Glomerular visceral epithelial cell (primary cell): Measurements from ENCODE around the gene FYN.
A peak's percentile ranks its signal among the peaks of the same experiment; 100 is the strongest.

Source experiments
- DNase-seq: peaks from one replicate; pipeline ENCODE4 v3.0.0-alpha.2; 2016; ENCODE audit errors: extremely low spot score

The FYN gene

DNA sequence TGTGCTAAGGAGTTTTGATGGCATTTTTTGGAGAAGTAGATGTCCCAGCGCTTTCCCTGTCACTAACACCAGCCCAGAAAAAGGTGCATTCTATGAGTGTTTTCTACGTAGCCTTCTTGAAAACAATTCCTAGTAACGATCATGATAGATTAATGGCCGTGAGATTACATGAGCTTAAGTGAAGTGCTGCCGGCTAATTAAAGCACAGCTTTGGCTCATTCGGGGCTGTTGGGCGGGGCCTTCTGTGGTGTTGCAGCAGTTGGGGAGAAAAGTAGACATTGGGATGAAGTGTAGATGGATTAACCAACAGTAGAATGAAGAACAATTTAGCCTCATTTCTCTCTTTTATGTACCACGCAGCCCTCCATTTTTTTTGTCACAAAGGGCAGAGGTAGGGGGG is 246.8 kb downstream of the FYN start:
- DNase-seq, result no peak

DNA sequence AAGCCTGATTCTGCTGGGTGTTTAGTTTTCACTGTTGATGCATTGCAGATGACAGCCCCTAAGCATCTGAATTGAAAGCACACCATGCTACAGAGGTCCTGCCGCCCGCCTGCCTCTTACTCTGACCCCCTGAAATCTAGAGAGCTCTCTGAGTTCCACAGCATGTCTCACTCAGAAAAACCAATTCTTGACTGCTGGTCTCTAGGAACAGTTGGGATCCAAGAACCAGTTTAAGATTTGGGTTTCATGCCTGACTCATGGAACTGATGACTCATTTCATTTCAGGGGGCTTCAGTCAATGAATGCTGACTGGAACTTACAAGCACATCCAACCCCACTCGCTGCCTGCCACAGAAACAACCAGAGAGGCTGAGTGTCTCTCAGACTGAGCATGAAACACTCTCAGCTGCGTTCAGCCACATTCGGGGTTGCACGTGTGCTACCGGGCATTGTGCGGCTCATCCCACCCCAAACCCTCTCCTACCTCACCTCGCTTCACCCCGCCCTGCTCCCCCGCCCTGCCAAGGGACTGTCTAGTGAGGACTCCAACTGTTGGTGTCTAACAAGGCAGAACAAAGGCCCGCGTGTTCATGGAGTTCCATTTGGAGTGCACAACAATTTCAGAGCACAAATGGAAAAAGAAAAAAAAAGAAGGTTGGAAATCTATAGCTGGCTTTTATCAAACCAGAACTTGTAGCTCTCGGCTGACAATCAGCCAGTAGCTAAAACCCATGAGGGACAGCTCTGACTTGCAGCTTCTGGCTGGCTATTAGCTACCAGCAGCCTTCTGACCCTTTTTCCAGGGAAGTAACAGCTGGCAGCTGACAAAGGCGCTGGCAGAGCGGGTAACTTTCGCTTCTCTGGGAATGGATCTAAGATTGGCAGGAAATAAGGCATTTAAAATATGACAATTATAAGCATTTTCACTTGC is 247.5 kb downstream of the FYN start:
- DNase-seq, result no peak

DNA sequence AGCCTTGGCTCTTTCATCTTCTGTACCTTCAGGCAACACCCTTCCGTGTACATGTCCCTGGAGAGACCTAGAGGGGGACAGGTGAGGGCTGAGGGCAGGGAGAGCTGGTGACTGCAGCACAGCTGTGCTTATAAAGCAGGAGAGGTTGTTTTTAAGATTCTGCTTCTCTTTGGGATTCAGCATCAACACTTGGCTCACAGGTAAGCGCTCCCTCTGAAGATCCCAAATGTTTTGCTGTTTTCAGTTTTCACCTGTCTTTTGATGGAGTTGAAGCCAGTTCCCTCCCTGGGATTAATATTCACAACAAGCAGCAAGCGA is 248.2 kb downstream of the FYN start:
- DNase-seq, result no peak

DNA sequence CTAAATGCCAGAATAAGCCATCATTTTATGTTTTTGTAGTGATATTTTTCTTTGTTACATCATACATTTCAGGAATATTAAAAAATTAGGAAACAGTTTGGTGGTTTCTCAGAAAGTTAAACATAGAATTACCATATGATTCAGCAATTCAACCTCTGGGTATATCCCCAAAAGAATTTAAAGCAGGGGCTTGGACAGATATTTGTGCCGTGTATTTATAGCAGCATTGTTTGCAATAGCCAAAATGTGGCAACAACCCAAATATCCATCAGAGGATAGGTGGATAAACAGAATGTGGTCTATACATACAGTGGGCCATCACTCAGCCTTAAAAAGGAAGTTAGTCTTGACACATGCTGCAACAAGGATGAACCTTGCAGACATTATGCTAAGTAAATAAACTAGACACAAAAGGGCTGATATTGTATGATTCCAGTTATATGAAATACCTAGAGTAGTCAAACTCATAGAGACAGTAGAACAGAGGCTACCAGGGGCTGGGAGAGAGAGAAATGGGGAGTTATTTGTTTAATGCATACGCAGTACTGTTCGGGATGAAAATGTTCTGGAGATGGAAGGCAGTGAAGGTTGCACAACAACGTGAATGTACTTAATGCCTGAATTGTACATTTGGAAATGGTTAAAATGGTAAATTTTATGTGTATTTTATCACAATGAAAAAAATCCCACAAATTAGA is 248.7 kb downstream of the FYN start:
- DNase-seq, result no peak

DNA sequence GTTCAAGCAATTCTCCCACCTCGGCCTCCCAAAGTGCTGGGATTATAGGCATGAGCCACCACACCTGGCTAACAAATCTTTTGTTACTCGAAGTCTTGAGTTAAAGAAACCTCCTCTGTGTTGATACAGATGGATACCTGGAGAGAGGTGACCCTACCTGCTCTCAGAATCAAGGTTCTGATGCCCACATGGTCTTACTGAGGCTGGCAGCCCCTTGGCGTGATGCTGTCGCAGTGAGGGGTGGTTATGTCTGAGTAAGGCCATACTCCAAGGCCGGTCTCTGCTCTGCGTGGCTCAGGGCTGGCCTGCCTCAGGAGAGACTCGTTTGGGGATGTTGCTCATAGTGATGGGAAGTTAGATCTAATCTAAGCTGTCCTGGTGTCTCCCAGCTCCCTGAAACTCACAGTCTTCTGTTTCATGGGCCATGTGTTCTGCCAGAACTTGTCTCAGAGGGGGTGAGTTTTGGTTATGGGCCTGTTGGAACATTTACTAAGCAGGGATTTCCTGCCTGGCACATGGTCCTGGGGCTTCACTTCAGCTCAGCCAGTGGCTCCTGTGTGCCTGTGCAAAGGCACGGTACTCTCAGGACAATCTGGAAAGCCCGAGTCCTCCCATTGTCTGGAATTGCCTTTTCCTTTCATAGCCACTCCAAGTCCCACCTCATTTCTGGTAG is 250.1 kb downstream of the FYN start:
- DNase-seq, result no peak

GRCh38 chr6:111620169-111620568 is 253.1 kb downstream of the FYN start:
- DNase-seq, result no peak

- no peak for DNase-seq
Observed at GRCh38 chr6:111618407-111618806, 254.8 kb downstream of the FYN start.

DNA sequence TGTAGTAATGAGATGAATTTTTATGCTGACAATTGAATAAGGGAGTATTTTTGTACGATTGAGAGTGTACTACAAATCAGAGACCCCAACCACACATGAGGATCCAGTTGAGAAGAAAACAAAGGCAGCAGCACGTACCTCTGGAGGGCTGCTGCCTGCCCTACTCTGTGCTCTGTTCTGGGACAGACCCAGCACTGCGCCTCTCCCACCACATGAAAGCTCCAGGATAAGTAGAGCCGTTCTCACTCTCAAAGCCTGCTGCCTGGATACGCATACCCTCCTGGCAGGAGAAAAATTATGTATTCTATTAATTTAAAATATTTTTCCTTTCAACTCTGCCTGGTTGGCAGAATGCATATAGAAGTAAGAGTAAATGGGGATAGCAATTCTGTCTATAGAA is 256.1 kb downstream of the FYN start:
- no peak for DNase-seq

DNA sequence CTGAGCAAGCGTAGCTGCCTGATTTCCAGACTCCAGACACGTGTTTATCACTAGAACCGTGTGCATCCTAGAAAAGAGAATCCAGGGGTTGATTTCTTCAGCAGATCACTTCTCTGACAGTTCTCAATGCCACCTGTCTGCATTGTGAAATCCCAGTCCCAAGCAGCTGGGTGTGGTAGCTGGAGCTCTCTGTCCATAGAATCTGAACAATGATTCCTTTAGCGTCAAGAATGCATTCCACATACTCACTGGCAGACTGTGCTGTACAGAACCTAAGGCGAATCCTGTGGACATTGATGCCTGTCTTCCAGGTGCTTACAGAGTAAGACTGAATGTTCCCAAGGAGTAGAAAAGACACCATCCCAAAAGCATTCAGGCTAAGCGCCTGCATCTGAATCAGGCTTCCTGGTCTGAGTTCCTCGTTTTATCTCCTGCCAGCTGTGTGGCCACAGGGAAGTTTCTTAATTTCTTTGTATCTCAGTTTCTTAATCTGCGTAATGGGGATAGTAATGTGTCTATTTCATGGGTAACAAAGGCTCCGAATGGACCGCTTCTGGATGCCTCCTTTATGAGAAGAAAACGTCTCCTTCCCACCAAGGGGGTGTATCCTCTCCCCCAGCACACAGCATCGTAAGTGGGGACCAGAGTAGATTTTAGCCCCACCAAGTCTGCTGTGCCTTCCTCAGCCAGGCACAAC is 257.2 kb downstream of the FYN start:
- DNase-seq, result no peak

GRCh38 chr6:111614833-111615582 is 258.2 kb downstream of the FYN start:
- no peak for DNase-seq

DNA sequence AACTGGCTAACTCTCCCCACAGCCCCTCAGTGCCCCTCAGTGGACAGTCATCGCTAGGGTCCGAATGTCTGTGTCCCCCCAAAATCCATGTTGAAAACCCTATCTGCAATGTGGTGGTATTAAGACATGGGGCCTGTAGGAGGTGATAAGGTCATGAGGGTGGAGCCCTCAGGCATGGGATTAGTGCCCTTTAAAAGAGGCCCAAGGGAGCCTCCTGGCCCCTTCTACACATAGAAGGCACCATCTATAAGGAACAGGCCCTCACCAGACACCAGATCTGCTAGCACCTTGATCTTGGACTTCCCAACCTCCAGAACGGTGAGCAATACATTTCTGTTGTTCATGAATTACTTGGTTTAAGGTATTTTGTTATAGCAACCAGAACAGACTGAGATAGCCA is 260.9 kb downstream of the FYN start:
- no peak for DNase-seq

DNA sequence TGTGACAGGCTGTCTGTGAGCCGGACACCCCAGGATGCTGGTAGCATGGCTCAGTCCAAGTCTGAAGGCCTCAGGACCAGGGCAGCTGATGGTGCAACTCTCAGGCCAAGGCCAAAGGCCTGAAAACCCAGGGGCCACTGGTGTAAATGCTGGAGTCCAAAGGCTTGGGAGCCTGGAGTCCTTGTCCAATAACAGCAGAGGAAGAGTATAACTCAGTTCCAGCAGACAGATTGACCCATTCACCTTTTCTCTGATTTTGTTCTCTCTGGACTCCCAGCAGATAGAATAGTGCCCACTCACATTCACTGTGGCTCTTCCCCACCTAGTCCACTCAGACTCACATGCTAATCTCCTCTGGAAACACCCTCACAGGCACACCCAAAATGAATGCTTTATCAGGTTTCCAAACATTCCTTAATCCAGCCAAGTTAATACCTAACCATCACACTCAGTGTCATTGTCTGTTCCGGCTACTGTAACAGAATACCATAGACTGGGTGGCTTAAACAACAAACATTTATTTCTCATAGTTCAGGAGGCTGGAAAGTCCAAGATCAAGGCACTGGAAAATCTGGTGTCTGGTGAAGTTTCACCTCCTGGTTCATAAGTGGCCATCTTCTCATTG is 262.6 kb downstream of the FYN start:
- peak; percentile 24 for DNase-seq
